ENCODE data around the gene NTM. TPM values are rescaled to one million over a fixed set of nuclear protein-coding genes. Genes with fewer than 3 reads are reported as not detected.

NTM gene
- total RNA-seq, 4 donors from 2014 or later, result 0.21 to 3.2 (median 0.84) TPM

DNA sequence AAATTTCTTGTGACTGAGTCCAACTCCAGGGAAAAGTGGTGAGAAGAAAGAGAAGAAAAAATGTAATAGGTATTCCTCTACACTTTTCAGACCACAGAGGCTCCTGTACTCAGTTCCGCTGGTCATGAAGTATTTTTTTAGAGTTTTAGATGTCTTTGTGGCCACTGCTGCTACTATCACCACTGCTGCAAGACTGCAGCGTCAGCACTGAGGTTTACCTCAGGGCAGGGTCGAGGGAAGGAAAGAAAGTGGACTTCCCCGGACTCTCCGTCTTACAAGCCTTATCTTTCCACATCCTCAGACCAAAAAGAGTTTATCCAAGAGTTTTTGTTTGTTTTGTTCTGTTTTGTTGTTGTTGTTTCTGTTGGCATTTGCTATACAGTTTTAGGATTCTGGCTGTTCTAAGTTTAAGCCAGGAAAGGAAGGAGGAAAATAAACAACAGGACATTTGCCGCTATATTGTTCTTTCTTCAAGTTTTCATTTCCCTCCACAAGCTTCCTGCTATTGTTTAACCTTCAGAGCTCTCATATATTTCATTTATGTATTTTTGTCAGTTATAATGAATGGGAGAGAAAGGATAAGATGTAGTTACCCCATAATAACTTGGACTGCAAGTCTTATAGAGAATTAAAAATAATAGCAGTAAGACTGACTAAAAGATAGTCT, 919.3 kb downstream of the NTM start:
- DNase-seq, result no peak
- no peak overlapping the region for H3K27ac ChIP-seq
- H3K9me3 ChIP-seq, result no peaks in the 10 kb centered on the region
- H3K36me3 ChIP-seq, result no peaks in the 10 kb centered on the region
- H3K4me1 ChIP-seq, result no peaks in the 10 kb centered on the region
- TF ChIP-seq, protein P1, sequence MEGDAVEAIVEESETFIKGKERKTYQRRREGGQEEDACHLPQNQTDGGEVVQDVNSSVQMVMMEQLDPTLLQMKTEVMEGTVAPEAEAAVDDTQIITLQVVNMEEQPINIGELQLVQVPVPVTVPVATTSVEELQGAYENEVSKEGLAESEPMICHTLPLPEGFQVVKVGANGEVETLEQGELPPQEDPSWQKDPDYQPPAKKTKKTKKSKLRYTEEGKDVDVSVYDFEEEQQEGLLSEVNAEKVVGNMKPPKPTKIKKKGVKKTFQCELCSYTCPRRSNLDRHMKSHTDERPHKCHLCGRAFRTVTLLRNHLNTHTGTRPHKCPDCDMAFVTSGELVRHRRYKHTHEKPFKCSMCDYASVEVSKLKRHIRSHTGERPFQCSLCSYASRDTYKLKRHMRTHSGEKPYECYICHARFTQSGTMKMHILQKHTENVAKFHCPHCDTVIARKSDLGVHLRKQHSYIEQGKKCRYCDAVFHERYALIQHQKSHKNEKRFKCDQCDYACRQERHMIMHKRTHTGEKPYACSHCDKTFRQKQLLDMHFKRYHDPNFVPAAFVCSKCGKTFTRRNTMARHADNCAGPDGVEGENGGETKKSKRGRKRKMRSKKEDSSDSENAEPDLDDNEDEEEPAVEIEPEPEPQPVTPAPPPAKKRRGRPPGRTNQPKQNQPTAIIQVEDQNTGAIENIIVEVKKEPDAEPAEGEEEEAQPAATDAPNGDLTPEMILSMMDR (IDR thresholded peaks at IDR 0.05), result no peak
- TF ChIP-seq POLR2A (IDR thresholded peaks at IDR 0.05), result no peak
- no peak overlapping the region for H3K4me3 ChIP-seq
- no peaks in the 10 kb centered on the region for H3K27me3 ChIP-seq
- 39 to 47% methylated on average over 6 of the region's 6 CpGs for WGBS, 2 donors
- intact Hi-C loops (cut with DNase I), result no loop called here

DNA sequence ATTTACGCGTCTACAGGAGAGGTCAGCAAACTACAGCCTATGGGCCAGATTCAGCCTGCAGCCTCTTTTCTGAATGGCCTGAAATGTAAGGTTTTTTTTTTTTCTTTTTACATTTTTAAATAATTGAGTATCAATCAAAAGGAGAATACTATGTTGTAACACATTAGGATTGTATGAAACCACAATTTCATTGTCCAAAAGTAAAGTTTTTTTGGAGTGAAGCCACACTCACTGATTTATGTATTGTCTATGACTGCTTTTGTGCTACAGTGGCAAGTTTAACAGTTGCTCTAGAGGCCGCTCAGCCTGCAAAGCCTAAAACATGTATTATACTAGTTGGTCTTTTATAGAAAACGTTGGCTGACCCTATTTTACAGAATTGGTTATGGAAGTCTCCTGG, 923.2 kb downstream of the NTM start:
- intact Hi-C loops (cut with DNase I), result no loop called here
- TF ChIP-seq, protein P1 (IDR thresholded peaks at IDR 0.05), result no peak
- TF ChIP-seq POLR2A (IDR thresholded peaks at IDR 0.05), result no peak
- DNase-seq, result no peak
- Histone ChIP-seq H3K4me3 (no peak overlapping the region), H3K27me3 (no peaks in the 10 kb centered on the region), H3K4me1 (no peaks in the 10 kb centered on the region), H3K36me3 (no peaks in the 10 kb centered on the region), H3K9me3 (no peaks in the 10 kb centered on the region), H3K27ac (no peak overlapping the region)
- WGBS, 2 donors, result 71 to 82% methylated on average over 4 of the region's 4 CpGs

DNA sequence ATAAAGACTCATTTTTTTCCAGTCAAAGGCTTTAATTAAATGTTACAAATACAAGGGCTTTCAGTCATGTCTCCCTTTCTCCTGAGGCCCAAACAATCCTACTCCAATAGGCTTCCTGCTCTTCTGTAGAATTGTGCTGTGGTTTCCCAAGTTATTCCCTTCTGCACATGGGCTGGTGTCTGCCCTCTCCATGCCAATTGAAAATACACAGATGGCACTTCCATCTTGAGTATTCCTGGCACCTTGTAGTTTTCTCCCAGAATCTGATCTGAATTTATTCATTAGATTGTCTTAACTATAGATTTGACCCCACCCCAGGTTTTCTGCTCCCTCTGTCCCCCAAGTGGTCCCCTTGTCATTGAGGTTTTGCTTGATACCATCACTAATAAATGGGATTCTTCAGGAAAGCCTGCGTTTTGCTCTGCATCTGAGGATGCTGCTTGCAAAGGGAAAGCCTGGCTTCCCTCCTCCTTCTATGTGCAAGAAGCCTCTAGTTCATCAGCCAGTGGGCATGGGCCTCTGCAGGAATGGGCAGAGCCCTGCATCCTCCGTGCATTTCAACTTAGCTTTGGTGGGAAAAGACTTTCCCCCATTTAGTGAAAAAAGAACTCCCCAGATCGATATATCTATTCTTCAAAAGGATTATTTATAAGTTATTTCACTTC, 926.7 kb downstream of the NTM start:
- intact Hi-C loops (cut with DNase I), result no loop called here
- no peak for DNase-seq
- WGBS, 2 donors, result 67 to 81% methylated on average over 3 of the region's 3 CpGs
- Histone ChIP-seq H3K4me3 (no peak overlapping the region), H3K36me3 (no peaks in the 10 kb centered on the region), H3K27ac (no peak overlapping the region), H3K4me1 (no peaks in the 10 kb centered on the region), H3K27me3 (no peaks in the 10 kb centered on the region), H3K9me3 (no peaks in the 10 kb centered on the region)
- TF ChIP-seq, protein P1 (IDR thresholded peaks at IDR 0.05), result no peak
- TF ChIP-seq POLR2A (IDR thresholded peaks at IDR 0.05), result no peak

DNA sequence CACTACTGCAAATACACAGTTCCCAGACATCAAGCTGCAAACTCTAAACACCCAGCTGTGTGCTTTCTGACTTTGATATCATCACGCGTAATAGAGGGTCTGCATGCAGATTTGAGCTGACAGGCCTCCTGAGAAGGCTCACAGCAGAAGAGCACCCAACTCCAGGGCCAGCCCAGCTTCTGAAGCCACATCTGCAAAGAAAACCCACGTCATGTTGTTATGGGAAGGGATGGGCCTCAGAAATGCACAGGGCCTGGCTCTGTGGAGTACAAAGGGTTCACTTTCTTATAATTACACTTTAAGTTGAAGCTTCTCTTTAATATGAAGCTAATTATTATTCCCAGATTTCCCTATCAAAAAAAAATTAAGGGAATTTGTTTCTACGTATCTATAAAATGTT, 927.9 kb downstream of the NTM start:
- Histone ChIP-seq H3K36me3 (no peaks in the 10 kb centered on the region), H3K4me1 (no peaks in the 10 kb centered on the region), H3K4me3 (no peak overlapping the region), H3K27ac (no peak overlapping the region), H3K9me3 (no peaks in the 10 kb centered on the region), H3K27me3 (no peaks in the 10 kb centered on the region)
- no peak for DNase-seq
- 81 to 86% methylated on average over 4 of the region's 4 CpGs for WGBS, 2 donors
- intact Hi-C loops (cut with DNase I), result no loop called here
- TF ChIP-seq, protein P1 (IDR thresholded peaks at IDR 0.05), result no peak
- no peak for TF ChIP-seq POLR2A (IDR thresholded peaks at IDR 0.05)

DNA sequence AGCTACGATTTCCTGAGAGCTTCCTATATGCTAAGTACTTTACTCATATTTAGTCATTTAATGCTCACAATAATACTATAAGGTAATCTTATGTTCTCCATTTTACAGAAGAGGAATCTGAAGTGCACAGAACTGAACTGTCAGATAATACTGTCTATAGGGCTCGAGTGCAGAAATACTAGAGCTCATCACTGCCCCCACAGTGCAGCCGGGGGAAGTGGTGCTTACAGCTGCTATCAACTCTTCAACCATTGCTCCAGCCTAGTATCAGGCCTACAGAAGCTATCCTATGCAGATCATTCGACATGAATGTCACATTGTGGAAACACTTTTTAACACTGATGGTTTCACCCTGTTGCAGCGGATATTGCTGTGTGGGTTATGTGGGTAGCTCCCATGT, 929.9 kb downstream of the NTM start:
- no peak for TF ChIP-seq POLR2A (IDR thresholded peaks at IDR 0.05)
- TF ChIP-seq, protein P1 (IDR thresholded peaks at IDR 0.05), result no peak
- 52 to 60% methylated on average over 4 to 5 of the region's 5 CpGs for WGBS, 2 donors
- Histone ChIP-seq H3K4me1 (no peaks in the 10 kb centered on the region), H3K4me3 (no peak overlapping the region), H3K9me3 (no peaks in the 10 kb centered on the region), H3K27me3 (no peaks in the 10 kb centered on the region), H3K36me3 (no peaks in the 10 kb centered on the region), H3K27ac (no peak overlapping the region)
- no peak for DNase-seq
- intact Hi-C loops (cut with DNase I), result no loop called here

Data from esophagus squamous epithelium (tissue), 5 donors.